Measurements from ENCODE around the gene S100B.

- TF ChIP-seq, protein P1, sequence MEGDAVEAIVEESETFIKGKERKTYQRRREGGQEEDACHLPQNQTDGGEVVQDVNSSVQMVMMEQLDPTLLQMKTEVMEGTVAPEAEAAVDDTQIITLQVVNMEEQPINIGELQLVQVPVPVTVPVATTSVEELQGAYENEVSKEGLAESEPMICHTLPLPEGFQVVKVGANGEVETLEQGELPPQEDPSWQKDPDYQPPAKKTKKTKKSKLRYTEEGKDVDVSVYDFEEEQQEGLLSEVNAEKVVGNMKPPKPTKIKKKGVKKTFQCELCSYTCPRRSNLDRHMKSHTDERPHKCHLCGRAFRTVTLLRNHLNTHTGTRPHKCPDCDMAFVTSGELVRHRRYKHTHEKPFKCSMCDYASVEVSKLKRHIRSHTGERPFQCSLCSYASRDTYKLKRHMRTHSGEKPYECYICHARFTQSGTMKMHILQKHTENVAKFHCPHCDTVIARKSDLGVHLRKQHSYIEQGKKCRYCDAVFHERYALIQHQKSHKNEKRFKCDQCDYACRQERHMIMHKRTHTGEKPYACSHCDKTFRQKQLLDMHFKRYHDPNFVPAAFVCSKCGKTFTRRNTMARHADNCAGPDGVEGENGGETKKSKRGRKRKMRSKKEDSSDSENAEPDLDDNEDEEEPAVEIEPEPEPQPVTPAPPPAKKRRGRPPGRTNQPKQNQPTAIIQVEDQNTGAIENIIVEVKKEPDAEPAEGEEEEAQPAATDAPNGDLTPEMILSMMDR (IDR thresholded peaks at IDR 0.05), result no peak
- TF ChIP-seq EP300 (IDR thresholded peaks at IDR 0.05), result no peak
Observed at GRCh38 chr21:46608672-46609111, 3.8 kb upstream of the S100B start.
